Activated CD8-positive, alpha-beta memory T cell treated with anti-CD3 and anti-CD28 coated beads for 24 hours (primary cell): Measurements from ENCODE around the gene USP12.

Experiments used
- DNase-seq: peaks from one replicate; pipeline ENCODE4 v3.0.0-alpha.2; 2020

Gene USP12

GRCh38 chr13:27182844-27183497 is 11.4 kb upstream of the USP12 start:
- DNase-seq, result no peak

- DNase-seq, result no peak
Observed at GRCh38 chr13:27182054-27182453, 10.4 kb upstream of the USP12 start.

GRCh38 chr13:27177852-27178251 is 6.2 kb upstream of the USP12 start:
- no peak for DNase-seq

- no peak for DNase-seq
Observed at GRCh38 chr13:27176470-27177410, 5.1 kb upstream of the USP12 start.

- no peak for DNase-seq
Observed at GRCh38 chr13:27174766-27175455, 3.3 kb upstream of the USP12 start.

GRCh38 chr13:27172495-27172842 is 858 bp upstream of the USP12 start:
- DNase-seq, result no peak

- peak; percentile 95 for DNase-seq
Observed at GRCh38 chr13:27171827-27172494, 350 bp upstream of the USP12 start.

GRCh38 chr13:27170516-27171243 is 931 bp downstream of the USP12 start:
- DNase-seq, result peak; percentile 80

GRCh38 chr13:27170221-27170515 is 1.4 kb downstream of the USP12 start:
- DNase-seq, result no peak

GRCh38 chr13:27168906-27169657 is 2.5 kb downstream of the USP12 start:
- DNase-seq, result no peak

GRCh38 chr13:27168086-27168485 is 3.5 kb downstream of the USP12 start:
- no peak for DNase-seq

- DNase-seq, result no peak
Observed at GRCh38 chr13:27166313-27166712, 5.3 kb downstream of the USP12 start.

- DNase-seq, result no peak
Observed at GRCh38 chr13:27161980-27162379, 9.6 kb downstream of the USP12 start.

GRCh38 chr13:27161423-27161822 is 10.2 kb downstream of the USP12 start:
- DNase-seq, result no peak

- DNase-seq, result no peak
Observed at GRCh38 chr13:27160657-27161295, 10.8 kb downstream of the USP12 start.

GRCh38 chr13:27159806-27160563 is 11.6 kb downstream of the USP12 start:
- no peak for DNase-seq

- DNase-seq, result no peak
Observed at GRCh38 chr13:27158335-27158734, 13.3 kb downstream of the USP12 start.

- no peak for DNase-seq
Observed at GRCh38 chr13:27151798-27152599, 19.6 kb downstream of the USP12 start.

- no peak for DNase-seq
Observed at GRCh38 chr13:27149702-27150101, 21.9 kb downstream of the USP12 start.

- no peak for DNase-seq
Observed at GRCh38 chr13:27148900-27149299, 22.7 kb downstream of the USP12 start.
